Ishikawa (cell line): ENCODE results near the gene KLHL35.

Experiments used
- CEBPB ChIP-seq: IDR thresholded peaks from 2 replicates; pipeline ENCODE4 v1.6.1; 2012
- CREB1 ChIP-seq: IDR thresholded peaks from 2 replicates; pipeline ENCODE4 v1.6.1; 2012; ENCODE audit warnings: low read depth
- EGR1 ChIP-seq: IDR thresholded peaks from 2 replicates; pipeline ENCODE4 v1.6.1; 2012
- EP300 ChIP-seq: IDR thresholded peaks from 2 replicates; pipeline ENCODE4 v1.6.1; 2012; ENCODE audit warnings: borderline replicate concordance
- FOXM1 ChIP-seq: IDR thresholded peaks from 2 replicates; pipeline ENCODE4 v1.6.1; 2012; ENCODE audit warnings: low read depth, borderline replicate concordance
- MAX ChIP-seq: IDR thresholded peaks from 2 replicates; pipeline ENCODE4 v1.6.1; 2012
- NFIC ChIP-seq: IDR thresholded peaks from 2 replicates; pipeline ENCODE4 v1.6.1; 2012
- RAD21 ChIP-seq: IDR thresholded peaks from 2 replicates; pipeline ENCODE4 v1.6.1; 2012; ENCODE audit warnings: low read depth
- REST ChIP-seq: IDR thresholded peaks from 2 replicates; pipeline ENCODE4 v1.6.1; 2012; ENCODE audit warnings: low read depth, mild to moderate bottlenecking
- TAF1 ChIP-seq: IDR thresholded peaks from 2 replicates; pipeline ENCODE4 v1.6.1; 2012; ENCODE audit warnings: low read depth, mild to moderate bottlenecking
- TCF12 ChIP-seq: IDR thresholded peaks from 2 replicates; pipeline ENCODE4 v1.6.1; 2012; ENCODE audit warnings: low read depth
- TEAD4 ChIP-seq: IDR thresholded peaks from 2 replicates; pipeline ENCODE4 v1.6.1; 2012
- YY1 ChIP-seq: IDR thresholded peaks from 2 replicates; pipeline ENCODE4 v1.6.1; 2012; ENCODE audit warnings: low read depth
- ZBTB7A ChIP-seq: IDR thresholded peaks from 2 replicates; pipeline ENCODE4 v1.6.1; 2012; ENCODE audit warnings: low read depth
- TF ChIP-seq, protein P1 (sequence below): IDR thresholded peaks from 2 replicates; pipeline ENCODE4 v1.6.1; 2012

Gene KLHL35

GRCh38 chr11:75421902-75422247 is 11.1 kb downstream of the KLHL35 start:
- TF ChIP-seq CEBPB (no peak), TCF12 (no peak), TEAD4 (no peak), TAF1 (no peak), MAX (no peak), REST (no peak), NFIC (no peak)

- TF ChIP-seq MAX (no peak), FOXM1 (no peak), TCF12 (no peak), EP300 (no peak), CREB1 (no peak), ZBTB7A (no peak), EGR1 (no peak)
- TF ChIP-seq, protein P1, sequence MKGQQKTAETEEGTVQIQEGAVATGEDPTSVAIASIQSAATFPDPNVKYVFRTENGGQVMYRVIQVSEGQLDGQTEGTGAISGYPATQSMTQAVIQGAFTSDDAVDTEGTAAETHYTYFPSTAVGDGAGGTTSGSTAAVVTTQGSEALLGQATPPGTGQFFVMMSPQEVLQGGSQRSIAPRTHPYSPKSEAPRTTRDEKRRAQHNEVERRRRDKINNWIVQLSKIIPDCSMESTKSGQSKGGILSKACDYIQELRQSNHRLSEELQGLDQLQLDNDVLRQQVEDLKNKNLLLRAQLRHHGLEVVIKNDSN, result no peak
These were observed 11.9 kb downstream of the KLHL35 start for GRCh38 chr11:75421035-75421602.

DNA sequence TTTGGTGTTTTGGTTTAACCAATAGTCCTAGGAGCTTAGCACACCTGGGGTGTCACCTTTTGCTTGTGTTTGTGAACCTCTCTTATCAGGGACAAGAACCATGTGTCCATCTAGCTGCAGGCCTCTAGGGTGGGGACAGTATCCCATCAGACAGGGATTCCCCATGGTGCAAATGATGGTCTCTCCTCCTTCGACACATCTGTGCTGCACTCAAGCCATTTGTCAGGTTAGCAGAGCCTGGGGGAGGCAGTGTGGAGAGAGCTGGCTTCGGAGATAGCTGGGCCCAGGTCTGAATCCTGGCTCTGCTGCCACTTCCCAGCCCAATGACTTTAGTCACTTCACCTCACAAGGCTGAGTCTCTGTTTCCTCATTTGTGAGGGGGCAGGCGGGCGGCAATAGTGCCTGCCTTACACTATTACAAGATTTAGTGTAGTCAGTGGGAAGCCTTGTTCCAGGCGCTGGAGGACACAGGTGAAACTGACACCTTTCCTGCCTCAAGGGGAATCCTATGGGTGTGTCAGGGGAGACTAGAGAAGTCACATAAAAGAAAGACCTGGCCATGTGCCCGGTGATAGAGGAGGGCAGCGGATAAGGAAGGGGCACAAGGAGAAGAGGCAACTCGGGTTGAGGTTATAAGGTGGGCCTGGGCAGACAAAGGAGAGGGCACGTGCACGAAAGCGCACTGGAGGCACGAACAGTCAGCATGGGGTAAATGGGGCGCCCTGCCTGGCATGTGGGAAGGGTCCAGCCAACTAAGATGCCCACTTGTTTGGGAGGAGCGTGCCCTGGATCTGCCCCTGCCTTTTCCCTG is 12.6 kb downstream of the KLHL35 start:
- TF ChIP-seq NFIC (no peak), MAX (no peak), TEAD4 (no peak), CEBPB (no peak), RAD21 (no peak), FOXM1 (no peak), REST (no peak), TCF12 (no peak), YY1 (no peak), EP300 (no peak), ZBTB7A (no peak), CREB1 (no peak), TAF1 (no peak), EGR1 (no peak)
- TF ChIP-seq, protein P1, result no peak

- TF ChIP-seq YY1 (no peak), TEAD4 (no peak), EGR1 (no peak), FOXM1 (no peak), CEBPB (no peak), NFIC (no peak)
These were observed 19.1 kb downstream of the KLHL35 start for GRCh38 chr11:75413864-75414263.

- TF ChIP-seq CEBPB, result no peak
- no peak for TF ChIP-seq TAF1
- no peak for TF ChIP-seq EGR1
- TF ChIP-seq TCF12, result no peak
- no peak for TF ChIP-seq NFIC
- TF ChIP-seq REST, result no peak
- no peak for TF ChIP-seq TEAD4
- TF ChIP-seq CREB1, result no peak
- TF ChIP-seq MAX, result no peak
- no peak for TF ChIP-seq YY1
- no peak for TF ChIP-seq RAD21
- TF ChIP-seq ZBTB7A, result no peak
- no peak for TF ChIP-seq FOXM1
- TF ChIP-seq EP300, result no peak
- TF ChIP-seq, protein P1, result no peak
These were observed 24.1 kb downstream of the KLHL35 start for GRCh38 chr11:75408957-75409219.
